HCT116 (cell line): ENCODE measurements around the gene NKG7.

Experiments
- CEBPB ChIP-seq: IDR thresholded peaks from 2 replicates; pipeline ENCODE4 v1.6.1; 2012; ENCODE audit warnings: low read depth
- EGR1 ChIP-seq: IDR thresholded peaks from 2 replicates; pipeline ENCODE4 v1.6.1; 2012; ENCODE audit warnings: low read depth
- ELF1 ChIP-seq: IDR thresholded peaks from 2 replicates; pipeline ENCODE4 v1.6.1; 2012; ENCODE audit warnings: low read depth, borderline replicate concordance
- EZH2 ChIP-seq: fragments of 200-600 bp; sonication (generic); IDR thresholded peaks from 2 replicates; pipeline ENCODE4 v1.6.1; 2017; ENCODE audit warnings: antibody characterized with exemption, mixed run types
- EZH2phosphoT487 ChIP-seq: fragments of 200-600 bp; IDR thresholded peaks from 2 replicates; pipeline ENCODE4 v1.6.1; 2018; ENCODE audit warnings: antibody characterized with exemption, borderline replicate concordance
- FOSL1 ChIP-seq: IDR thresholded peaks from 2 replicates; pipeline ENCODE4 v1.6.1; 2012; ENCODE audit warnings: low read depth
- POLR2A ChIP-seq: IDR thresholded peaks from 2 replicates; pipeline ENCODE4 v1.7.0; 2011; ENCODE audit warnings: borderline replicate concordance; ENCODE audit not compliant: insufficient read depth, insufficient read length; ENCODE audit errors: extremely low read depth
- RAD21 ChIP-seq: IDR thresholded peaks from 2 replicates; pipeline ENCODE4 v1.6.1; 2012; ENCODE audit warnings: low read depth, mild to moderate bottlenecking
- REST ChIP-seq: IDR thresholded peaks from 2 replicates; pipeline ENCODE4 v1.6.1; 2012; ENCODE audit warnings: low read depth
- SIN3A ChIP-seq: IDR thresholded peaks from 2 replicates; pipeline ENCODE4 v1.6.1; 2012; ENCODE audit warnings: low read depth
- ZNF274 ChIP-seq: fragments of 200-500 bp; sonication (Bioruptor generic); IDR thresholded peaks from 2 replicates; pipeline ENCODE4 v1.6.1; 2014; ENCODE audit warnings: mild to moderate bottlenecking, low read depth, low read length, inconsistent platforms
- TF ChIP-seq, protein P1 (sequence below), 3 experiments: fragments of 200-600 bp in 1 of 3; sonication (generic) in 1 of 3; IDR thresholded peaks in 2 of 3; conservative IDR thresholded peaks in 1 of 3; 2 replicates each; pipeline ENCODE4 v1.5.1; 2012 to 2017; ENCODE audit warnings: low read depth in 2 of 3, low read length in 2 of 3, antibody characterized with exemption in 1 of 3, borderline replicate concordance in 1 of 3, control low read depth in 1 of 3, mild to moderate bottlenecking in 1 of 3, mixed read lengths in 1 of 3, mixed run types in 1 of 3, moderate library complexity in 1 of 3; ENCODE audit not compliant: insufficient read depth in 1 of 3
- TF ChIP-seq, protein P2 (sequence below): IDR thresholded peaks from 2 replicates; pipeline ENCODE4 v1.6.1; 2012
- TF ChIP-seq, protein P3 (sequence below): IDR thresholded peaks from 2 replicates; pipeline ENCODE4 v1.6.1; 2011; ENCODE audit warnings: mild to moderate bottlenecking, low read length, moderate library complexity; ENCODE audit not compliant: insufficient replicate concordance; ENCODE audit errors: extremely low read depth

DNA sequence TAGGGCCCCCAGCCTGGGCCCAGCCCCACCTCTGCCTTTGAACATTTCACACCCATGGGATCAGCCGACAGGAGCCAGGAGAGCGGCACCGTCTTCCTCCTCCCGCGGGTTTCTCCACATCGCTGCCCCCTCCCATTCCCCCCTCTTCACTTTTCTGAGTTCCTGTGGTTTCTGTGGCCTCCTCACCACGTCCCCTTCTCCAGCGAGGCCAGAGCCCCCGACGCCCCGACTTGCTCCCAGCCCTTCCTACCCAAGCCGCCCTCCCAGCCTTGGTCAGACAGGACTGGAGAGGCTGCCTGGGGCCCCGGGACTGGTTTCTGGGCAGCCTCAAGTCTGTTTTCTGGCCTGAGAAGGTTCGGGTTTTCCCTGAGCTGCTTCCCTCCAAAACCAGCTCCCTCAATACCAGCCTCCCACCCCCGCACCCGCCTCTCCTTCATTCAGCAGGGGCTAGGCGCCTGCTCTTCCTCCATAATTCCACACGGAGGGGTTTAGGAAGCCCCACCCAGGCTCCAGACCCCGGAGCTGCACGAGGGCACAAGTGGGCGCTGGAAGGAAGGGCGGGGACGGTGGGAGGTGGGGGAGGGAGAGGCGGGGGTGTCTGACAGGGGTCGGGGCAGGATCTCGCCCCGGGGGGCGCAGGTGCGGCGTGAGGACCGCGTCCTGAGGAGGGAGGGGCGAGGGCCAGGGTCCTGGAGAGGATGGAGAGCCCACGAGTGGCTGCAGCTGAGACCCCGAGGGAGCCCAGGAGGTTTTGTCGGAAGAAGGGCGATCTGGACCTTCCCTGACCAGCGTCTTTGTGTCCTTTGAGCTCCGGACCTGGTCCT lies 49.0 kb upstream of the NKG7 start:
- TF ChIP-seq POLR2A (no peak), FOSL1 (no peak), CEBPB (no peak), REST (no peak), ELF1 (no peak), EGR1 (no peak), SIN3A (no peak), EZH2 (no peak), EZH2phosphoT487 (no peak), RAD21 (no peak), ZNF274 (no peak)
- TF ChIP-seq, protein P1, sequence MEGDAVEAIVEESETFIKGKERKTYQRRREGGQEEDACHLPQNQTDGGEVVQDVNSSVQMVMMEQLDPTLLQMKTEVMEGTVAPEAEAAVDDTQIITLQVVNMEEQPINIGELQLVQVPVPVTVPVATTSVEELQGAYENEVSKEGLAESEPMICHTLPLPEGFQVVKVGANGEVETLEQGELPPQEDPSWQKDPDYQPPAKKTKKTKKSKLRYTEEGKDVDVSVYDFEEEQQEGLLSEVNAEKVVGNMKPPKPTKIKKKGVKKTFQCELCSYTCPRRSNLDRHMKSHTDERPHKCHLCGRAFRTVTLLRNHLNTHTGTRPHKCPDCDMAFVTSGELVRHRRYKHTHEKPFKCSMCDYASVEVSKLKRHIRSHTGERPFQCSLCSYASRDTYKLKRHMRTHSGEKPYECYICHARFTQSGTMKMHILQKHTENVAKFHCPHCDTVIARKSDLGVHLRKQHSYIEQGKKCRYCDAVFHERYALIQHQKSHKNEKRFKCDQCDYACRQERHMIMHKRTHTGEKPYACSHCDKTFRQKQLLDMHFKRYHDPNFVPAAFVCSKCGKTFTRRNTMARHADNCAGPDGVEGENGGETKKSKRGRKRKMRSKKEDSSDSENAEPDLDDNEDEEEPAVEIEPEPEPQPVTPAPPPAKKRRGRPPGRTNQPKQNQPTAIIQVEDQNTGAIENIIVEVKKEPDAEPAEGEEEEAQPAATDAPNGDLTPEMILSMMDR (IDR thresholded peaks at IDR 0.05 in 2 of 3, conservative IDR thresholded peaks at IDR 0.05 in 1 of 3; ENCODE audit: borderline replicate concordance in 1 of 3, insufficient read depth in 1 of 3, low read depth in 2 of 3, low read length in 2 of 3): no peak
- TF ChIP-seq, protein P2, sequence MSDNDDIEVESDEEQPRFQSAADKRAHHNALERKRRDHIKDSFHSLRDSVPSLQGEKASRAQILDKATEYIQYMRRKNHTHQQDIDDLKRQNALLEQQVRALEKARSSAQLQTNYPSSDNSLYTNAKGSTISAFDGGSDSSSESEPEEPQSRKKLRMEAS: no peak
- TF ChIP-seq, protein P3, sequence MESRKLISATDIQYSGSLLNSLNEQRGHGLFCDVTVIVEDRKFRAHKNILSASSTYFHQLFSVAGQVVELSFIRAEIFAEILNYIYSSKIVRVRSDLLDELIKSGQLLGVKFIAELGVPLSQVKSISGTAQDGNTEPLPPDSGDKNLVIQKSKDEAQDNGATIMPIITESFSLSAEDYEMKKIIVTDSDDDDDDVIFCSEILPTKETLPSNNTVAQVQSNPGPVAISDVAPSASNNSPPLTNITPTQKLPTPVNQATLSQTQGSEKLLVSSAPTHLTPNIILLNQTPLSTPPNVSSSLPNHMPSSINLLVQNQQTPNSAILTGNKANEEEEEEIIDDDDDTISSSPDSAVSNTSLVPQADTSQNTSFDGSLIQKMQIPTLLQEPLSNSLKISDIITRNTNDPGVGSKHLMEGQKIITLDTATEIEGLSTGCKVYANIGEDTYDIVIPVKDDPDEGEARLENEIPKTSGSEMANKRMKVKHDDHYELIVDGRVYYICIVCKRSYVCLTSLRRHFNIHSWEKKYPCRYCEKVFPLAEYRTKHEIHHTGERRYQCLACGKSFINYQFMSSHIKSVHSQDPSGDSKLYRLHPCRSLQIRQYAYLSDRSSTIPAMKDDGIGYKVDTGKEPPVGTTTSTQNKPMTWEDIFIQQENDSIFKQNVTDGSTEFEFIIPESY: no peak
